MM.1S (cell line): ENCODE measurements around the gene WT1.
A peak's percentile ranks its signal among the peaks of the same experiment; 100 is the strongest.

Source experiments
- DNase-seq: peaks from one replicate; pipeline ENCODE4 v3.0.0-alpha.2; 2015
- H2AFZ ChIP-seq: fragments of 300-600 bp; sonication (generic); 2 replicates; pipeline ENCODE4 v1.6.0; 2016; ENCODE audit warnings: antibody characterized with exemption, low read length
- H3F3A ChIP-seq: fragments of 300-600 bp; sonication (generic); 2 replicates; pipeline ENCODE4 v1.6.1; 2016; ENCODE audit warnings: mild to moderate bottlenecking, antibody characterized with exemption, low read length, moderate library complexity, mixed read lengths; ENCODE audit not compliant: insufficient read depth
- H3K27ac ChIP-seq: fragments of 300-600 bp; sonication (generic); 2 replicates; pipeline ENCODE4 v1.5.1; 2016; ENCODE audit warnings: mild to moderate bottlenecking, low read length
- H3K27me3 ChIP-seq: fragments of 300-600 bp; sonication (generic); replicated peaks from 2 replicates; pipeline ENCODE4 v1.6.0; 2016; ENCODE audit warnings: low read length; ENCODE audit not compliant: insufficient read depth
- H3K36me3 ChIP-seq: fragments of 300-600 bp; sonication (generic); replicated peaks from 2 replicates; pipeline ENCODE4 v1.6.1; 2016; ENCODE audit warnings: mild to moderate bottlenecking, low read length, mixed read lengths; ENCODE audit not compliant: insufficient read depth
- H3K4me1 ChIP-seq: fragments of 300-600 bp; sonication (generic); 2 replicates; pipeline ENCODE4 v1.6.1; 2016; ENCODE audit warnings: low read length, mixed read lengths
- H3K4me2 ChIP-seq: fragments of 300-600 bp; sonication (generic); 2 replicates; pipeline ENCODE4 v1.6.0; 2016; ENCODE audit warnings: low read depth, low read length
- H3K4me3 ChIP-seq: fragments of 300-600 bp; sonication (generic); 2 replicates; pipeline ENCODE4 v1.5.1; 2016; ENCODE audit warnings: low read length, mixed read lengths
- H3K79me2 ChIP-seq: fragments of 300-600 bp; sonication (generic); 2 replicates; pipeline ENCODE4 v1.6.1; 2016; ENCODE audit warnings: mixed run types, low read length, mixed read lengths
- H3K9ac ChIP-seq: fragments of 300-600 bp; sonication (generic); 2 replicates; pipeline ENCODE4 v1.6.1; 2016; ENCODE audit warnings: low read length, mixed read lengths
- H3K9me2 ChIP-seq: fragments of 300-600 bp; sonication (generic); replicated peaks from 2 replicates; pipeline ENCODE4 v1.6.1; 2016; ENCODE audit warnings: mild to moderate bottlenecking, low read length, mixed read lengths; ENCODE audit not compliant: insufficient read depth
- H3K9me3 ChIP-seq: fragments of 300-600 bp; sonication (generic); replicated peaks from 2 replicates; pipeline ENCODE4 v1.6.1; 2016; ENCODE audit warnings: mild to moderate bottlenecking, low read length, mixed read lengths; ENCODE audit not compliant: insufficient read depth
- H4K20me1 ChIP-seq: fragments of 300-600 bp; sonication (generic); 2 replicates; pipeline ENCODE4 v1.6.1; 2016; ENCODE audit warnings: mild to moderate bottlenecking, low read length, moderate library complexity, mixed read lengths; ENCODE audit not compliant: insufficient read depth
- EZH2 ChIP-seq: fragments of 300-600 bp; sonication (generic); optimal IDR thresholded peaks from 2 replicates; pipeline ENCODE3; 2017; ENCODE audit warnings: low read depth, mild to moderate bottlenecking, antibody characterized with exemption, low read length, mixed read lengths
- EZH2phosphoT487 ChIP-seq: fragments of 300-600 bp; sonication (generic); IDR thresholded peaks from 2 replicates; pipeline ENCODE4 v1.6.1; 2018; ENCODE audit warnings: antibody characterized with exemption, low read length
- TF ChIP-seq, protein P1 (sequence below): fragments of 300-600 bp; sonication (generic); IDR thresholded peaks from 2 replicates; pipeline ENCODE4 v1.5.1; 2016; ENCODE audit warnings: antibody characterized with exemption, low read length, mixed read lengths

Gene WT1

DNA sequence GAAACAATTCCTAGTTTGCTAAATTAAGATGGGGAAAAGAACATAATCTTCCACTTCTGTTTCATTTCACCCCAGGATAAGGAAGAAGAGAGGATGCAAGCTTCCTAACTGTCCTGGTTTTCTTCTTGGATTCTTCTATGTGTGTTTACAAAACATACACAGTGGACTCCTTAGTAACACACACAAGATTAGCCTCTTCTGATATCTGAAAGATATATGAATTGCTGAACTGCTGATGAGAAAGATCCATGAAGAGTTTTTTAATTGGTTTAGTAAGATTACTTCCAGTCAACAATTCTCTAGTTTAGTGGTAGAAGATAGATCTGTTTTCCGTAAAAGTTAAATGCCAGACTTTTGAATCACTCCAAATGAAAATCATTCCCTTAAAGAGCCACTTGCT is 86.8 kb downstream of the WT1 start:
- Histone ChIP-seq H3K9ac (no peak overlapping the region), H3K9me2 (no peaks in the 10 kb centered on the region), H3K9me3 (no peaks in the 10 kb centered on the region), H3F3A (no peaks in the 10 kb centered on the region), H3K79me2 (no peaks in the 10 kb centered on the region), H3K27me3 (no peaks in the 10 kb centered on the region), H3K36me3 (no peaks in the 10 kb centered on the region), H3K4me1 (peaks cover 5% of the 10 kb centered on the region), H3K4me2 (no peak overlapping the region), H3K27ac (no peak overlapping the region), H2AFZ (no peak overlapping the region), H4K20me1 (no peaks in the 10 kb centered on the region), H3K4me3 (no peak overlapping the region)
- DNase-seq, result no peak
- TF ChIP-seq EZH2 (no peak), EZH2phosphoT487 (no peak)
- TF ChIP-seq, protein P1, sequence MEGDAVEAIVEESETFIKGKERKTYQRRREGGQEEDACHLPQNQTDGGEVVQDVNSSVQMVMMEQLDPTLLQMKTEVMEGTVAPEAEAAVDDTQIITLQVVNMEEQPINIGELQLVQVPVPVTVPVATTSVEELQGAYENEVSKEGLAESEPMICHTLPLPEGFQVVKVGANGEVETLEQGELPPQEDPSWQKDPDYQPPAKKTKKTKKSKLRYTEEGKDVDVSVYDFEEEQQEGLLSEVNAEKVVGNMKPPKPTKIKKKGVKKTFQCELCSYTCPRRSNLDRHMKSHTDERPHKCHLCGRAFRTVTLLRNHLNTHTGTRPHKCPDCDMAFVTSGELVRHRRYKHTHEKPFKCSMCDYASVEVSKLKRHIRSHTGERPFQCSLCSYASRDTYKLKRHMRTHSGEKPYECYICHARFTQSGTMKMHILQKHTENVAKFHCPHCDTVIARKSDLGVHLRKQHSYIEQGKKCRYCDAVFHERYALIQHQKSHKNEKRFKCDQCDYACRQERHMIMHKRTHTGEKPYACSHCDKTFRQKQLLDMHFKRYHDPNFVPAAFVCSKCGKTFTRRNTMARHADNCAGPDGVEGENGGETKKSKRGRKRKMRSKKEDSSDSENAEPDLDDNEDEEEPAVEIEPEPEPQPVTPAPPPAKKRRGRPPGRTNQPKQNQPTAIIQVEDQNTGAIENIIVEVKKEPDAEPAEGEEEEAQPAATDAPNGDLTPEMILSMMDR, result no peak

GRCh38 chr11:32344946-32345345 is 90.4 kb downstream of the WT1 start:
- Histone ChIP-seq H3K9me3 (no peaks in the 10 kb centered on the region), H4K20me1 (no peaks in the 10 kb centered on the region), H3K9me2 (no peaks in the 10 kb centered on the region), H3K9ac (no peak overlapping the region), H3K4me2 (no peak overlapping the region), H3K4me1 (peaks cover 6% of the 10 kb centered on the region), H3K36me3 (no peaks in the 10 kb centered on the region), H2AFZ (no peak overlapping the region), H3K4me3 (no peak overlapping the region), H3K27ac (no peak overlapping the region), H3K27me3 (no peaks in the 10 kb centered on the region), H3K79me2 (no peaks in the 10 kb centered on the region), H3F3A (no peaks in the 10 kb centered on the region)
- TF ChIP-seq EZH2phosphoT487 (no peak), EZH2 (no peak)
- TF ChIP-seq, protein P1, result no peak
- no peak for DNase-seq

- DNase-seq, result peak; percentile 45
- Histone ChIP-seq H4K20me1 (no peaks in the 10 kb centered on the region), H3K4me2 (no peak overlapping the region), H3K27me3 (no peaks in the 10 kb centered on the region), H3F3A (no peaks in the 10 kb centered on the region), H2AFZ (no peak overlapping the region), H3K9me2 (no peaks in the 10 kb centered on the region), H3K4me1 (peaks cover 6% of the 10 kb centered on the region), H3K9me3 (no peaks in the 10 kb centered on the region), H3K36me3 (no peaks in the 10 kb centered on the region), H3K79me2 (no peaks in the 10 kb centered on the region), H3K4me3 (no peak overlapping the region), H3K27ac (no peak overlapping the region), H3K9ac (no peak overlapping the region)
- TF ChIP-seq EZH2phosphoT487, result no peak
- TF ChIP-seq, protein P1, result no peak
- TF ChIP-seq EZH2, result no peak
Observed at GRCh38 chr11:32343325-32344008, 91.9 kb downstream of the WT1 start.
